Measurements from ENCODE around the gene KDF1. TPM values are rescaled to one million over a fixed set of nuclear protein-coding genes. Genes with fewer than 3 reads are reported as not detected.

Gene KDF1
- total RNA-seq, 1 experiment from 2014 or later = 23.0 TPM

GRCh38 chr1:26998429-26999300, 38.4 kb upstream of the KDF1 start (continued):
- TF ChIP-seq ATF3 (IDR thresholded peaks at IDR 0.05) = no peak

- Histone ChIP-seq H3K79me2 (ENCODE audit: insufficient read depth, low read length) (peaks cover 33% of the 10 kb centered on the region), H3K4me1 (ENCODE audit: control insufficient read depth in 1 of 2, insufficient read depth in 2 of 2, low read length in 2 of 2) (peaks cover 76 to 87% of the 10 kb centered on the region in 2 experiments), H4K20me1 (ENCODE audit: insufficient read depth) (peaks cover 7% of the 10 kb centered on the region; the same call in 1 of the 2 replicates), H3K27me3 (ENCODE audit: insufficient read depth, low read length) (no peaks in the 10 kb centered on the region), H3K4me2 (ENCODE audit: low read length) (peak overlapping the region; percentile 90), H3K4me3 (replicated peaks in 1 of 2; ENCODE audit: low read depth in 1 of 2, low read length in 2 of 2) (peak overlapping the region; percentile 84 to 85), H3K9me3 (ENCODE audit: control insufficient read depth in 1 of 2, insufficient read depth in 1 of 2, low read depth in 1 of 2, low read length in 2 of 2) (no peaks in the 10 kb centered on the region), H3K9me2 (ENCODE audit: insufficient read depth) (no peaks in the 10 kb centered on the region), H3K9ac (ENCODE audit: low read length) (peak overlapping the region; percentile 89), H2AFZ (ENCODE audit: low read depth, low read length, poor library complexity, severe bottlenecking) (no peak overlapping the region), H3K27ac (ENCODE audit: low read depth, low read length) (peak overlapping the region; percentile 85), H3K36me3 (ENCODE audit: control insufficient read depth in 1 of 2, insufficient read depth in 2 of 2, low read length in 2 of 2) (no peaks in the 10 kb centered on the region)
- no peak for DNase-seq (ENCODE audit: low read depth, low spot score)
- BruUV-seq (replicated peaks) = no TSS peak
- no peak for TF ChIP-seq CBX3 (IDR thresholded peaks at IDR 0.05; ENCODE audit: low read depth)
- TF ChIP-seq FOSL1 (IDR thresholded peaks at IDR 0.05; ENCODE audit: low read depth) = no peak
- TF ChIP-seq SP1 (IDR thresholded peaks at IDR 0.05; ENCODE audit: low read depth) = no peak
- no peak for TF ChIP-seq SRF (IDR thresholded peaks at IDR 0.05; ENCODE audit: low read depth)
- no peak for TF ChIP-seq ELF1 (IDR thresholded peaks at IDR 0.05; ENCODE audit: borderline replicate concordance, low read depth)
- TF ChIP-seq MAX (IDR thresholded peaks at IDR 0.05) = no peak
- ChIA-PET POLR2A (interaction anchor here (0.8 to 4.1 kb wide), 4 partner anchors 13 to 38 kb away, joined by 4 to 26 read pairs (median 14); partner anchors contain the start of gene TENT5B), CTCF (interaction anchor here (0.7 to 4.6 kb wide), 11 partner anchors 9 to 394 kb away, joined by 3 to 44 read pairs (median 6); partner anchors contain the start of genes GPN2 and TENT5B), RAD21 (ENCODE audit: low non-redundant PET in 1 of 2, low total read pairs in 2 of 2, uncharacterized antibody in 2 of 2, unreplicated experiment in 2 of 2) (interaction anchor here (0.9 to 1.5 kb wide), 4 partner anchors 29 to 101 kb away, joined by 3 to 5 read pairs (median 4); no protein-coding TSS in a partner anchor)
- intact Hi-C loops (cut with micrococcal nuclease) = loop anchor here (1.0 to 5.0 kb wide), 4 partner anchors 29 to 101 kb away; no protein-coding TSS in a partner anchor
- no peak for ATAC-seq
Measured at GRCh38 chr1:26996665-26997064, 36.4 kb upstream of the KDF1 start.
